WTC11 (cell line): ENCODE measurements around the gene HLA-A. TPM values are rescaled to one million over a fixed set of nuclear protein-coding genes. Genes with fewer than 3 reads are reported as not detected.

Experiments
- ATAC-seq: fragments of 200-7000 bp; cut with Tn5 transposase; 2 replicates; pipeline ENCODE4 v1.10.0; 2021; ENCODE audit warnings: mild to moderate bottlenecking, moderate library complexity
- CTCF ChIA-PET: fragments of 300-600 bp; sonication (Branson Sonifier 250); formaldehyde crosslinking; loops from one replicate; lab custom pipeline; 2021; ENCODE audit warnings: antibody characterized with exemption; lab: Charles Lee
- POLR2A ChIA-PET: fragments of 350-600 bp; sonication (Branson Sonifier 250); formaldehyde crosslinking; loops from one replicate; lab custom pipeline; 2021; ENCODE audit warnings: antibody characterized with exemption; lab: Charles Lee
- DNase-seq: peaks from one replicate; pipeline ENCODE4 v3.0.0; 2021; ENCODE audit warnings: low spot score
- H3K27ac Mint-ChIP-seq: 2 replicates; pipeline ENCODE4 v1.8.0; 2021; ENCODE audit warnings: mixed read lengths
- H3K27me3 Mint-ChIP-seq: 2 replicates; pipeline ENCODE4 v1.8.0; 2021; ENCODE audit warnings: low read depth, mild to moderate bottlenecking, moderate library complexity, mixed read lengths
- H3K36me3 Mint-ChIP-seq: 2 replicates; pipeline ENCODE4 v1.8.0; 2021; ENCODE audit warnings: mixed read lengths
- H3K4me1 Mint-ChIP-seq: 2 replicates; pipeline ENCODE4 v1.8.0; 2022; ENCODE audit warnings: mixed read lengths
- H3K4me3 Mint-ChIP-seq: 2 replicates; pipeline ENCODE4 v1.8.0; 2021; ENCODE audit warnings: mild to moderate bottlenecking, moderate library complexity, mixed read lengths
- H3K9me3 Mint-ChIP-seq: 2 replicates; pipeline ENCODE4 v1.8.0; 2021; ENCODE audit warnings: mixed read lengths
- ATF1 ChIP-seq: sonication (generic); formaldehyde crosslinking; IDR thresholded peaks from 2 replicates; pipeline ENCODE4 v1.8.1; 2023; ENCODE audit warnings: mild to moderate bottlenecking, moderate library complexity, missing genetic modification reagents
- CREB1 ChIP-seq: sonication (generic); formaldehyde crosslinking; IDR thresholded peaks from 2 replicates; pipeline ENCODE4 v1.8.0; 2023; ENCODE audit warnings: mild to moderate bottlenecking, missing genetic modification reagents
- ERG ChIP-seq: fragments of 250-450 bp; sonication (Bioruptor Pico); IDR thresholded peaks from 2 replicates; pipeline ENCODE4 v1.8.0; 2021; ENCODE audit warnings: mild to moderate bottlenecking
- FOXJ3 ChIP-seq: sonication (generic); formaldehyde crosslinking; IDR thresholded peaks from 2 replicates; pipeline ENCODE4 v1.9.0; 2021; ENCODE audit warnings: missing genetic modification reagents, mild to moderate bottlenecking, borderline replicate concordance
- GRHL2 ChIP-seq: fragments of 250-450 bp; sonication (Bioruptor Pico); IDR thresholded peaks from 2 replicates; pipeline ENCODE4 v1.8.0; 2022; ENCODE audit warnings: mild to moderate bottlenecking, moderate library complexity; ENCODE audit not compliant: insufficient replicate concordance, severe bottlenecking
- HMGXB4 ChIP-seq: sonication (generic); formaldehyde crosslinking; IDR thresholded peaks from 2 replicates; pipeline ENCODE4 v1.8.1; 2023; ENCODE audit warnings: mild to moderate bottlenecking, moderate library complexity, missing genetic modification reagents
- MYBL2 ChIP-seq: sonication (generic); formaldehyde crosslinking; IDR thresholded peaks from 2 replicates; pipeline ENCODE4 v1.8.1; 2023; ENCODE audit warnings: mild to moderate bottlenecking, moderate library complexity, missing genetic modification reagents
- USF2 ChIP-seq: sonication (generic); formaldehyde crosslinking; IDR thresholded peaks from 2 replicates; pipeline ENCODE4 v1.8.1; 2023; ENCODE audit warnings: mild to moderate bottlenecking, missing genetic modification reagents, moderate library complexity
- ZNF121 ChIP-seq: sonication (generic); formaldehyde crosslinking; IDR thresholded peaks from 2 replicates; pipeline ENCODE4 v1.8.0; 2023; ENCODE audit warnings: missing genetic modification reagents
- ZNF396 ChIP-seq: fragments of 250-450 bp; sonication (Bioruptor Pico); IDR thresholded peaks from 2 replicates; pipeline ENCODE4 v1.8.0; 2021; ENCODE audit warnings: mild to moderate bottlenecking, moderate library complexity, borderline replicate concordance
- ZNF416 ChIP-seq: fragments of 250-450 bp; sonication (Bioruptor Pico); IDR thresholded peaks from 2 replicates; pipeline ENCODE4 v1.9.0; 2021; ENCODE audit warnings: mild to moderate bottlenecking, inconsistent platforms
- ZNF423 ChIP-seq: fragments of 250-450 bp; sonication (Bioruptor Pico); IDR thresholded peaks from 2 replicates; pipeline ENCODE4 v2.1.2; 2022; ENCODE audit warnings: mild to moderate bottlenecking, moderate library complexity
- ZSCAN18 ChIP-seq: fragments of 250-450 bp; sonication (Bioruptor Pico); IDR thresholded peaks from 2 replicates; pipeline ENCODE4 v2.1.2; 2022; ENCODE audit warnings: mild to moderate bottlenecking, moderate library complexity
- total RNA-seq: library from RNA; stranded (reverse); gene quantifications from 3 replicates; pipeline ENCODE4 v1.2.3, GENCODE V29; 2021
- TF ChIP-seq, protein P1 (sequence below): sonication (generic); formaldehyde crosslinking; IDR thresholded peaks from 2 replicates; pipeline ENCODE4 v1.8.1; 2023; ENCODE audit warnings: mild to moderate bottlenecking, missing genetic modification reagents
- TF ChIP-seq, protein P2 (sequence below): sonication (generic); formaldehyde crosslinking; IDR thresholded peaks from 2 replicates; pipeline ENCODE4 v1.8.1; 2023; ENCODE audit warnings: mild to moderate bottlenecking, missing genetic modification reagents, borderline replicate concordance
- TF ChIP-seq, protein P3 (sequence below): sonication (generic); formaldehyde crosslinking; IDR thresholded peaks from 2 replicates; pipeline ENCODE4 v1.8.1; 2022; ENCODE audit warnings: low read depth, missing genetic modification reagents, borderline replicate concordance

The HLA-A gene
- total RNA-seq, 1 experiment from 2014 or later: 93.2 TPM

DNA sequence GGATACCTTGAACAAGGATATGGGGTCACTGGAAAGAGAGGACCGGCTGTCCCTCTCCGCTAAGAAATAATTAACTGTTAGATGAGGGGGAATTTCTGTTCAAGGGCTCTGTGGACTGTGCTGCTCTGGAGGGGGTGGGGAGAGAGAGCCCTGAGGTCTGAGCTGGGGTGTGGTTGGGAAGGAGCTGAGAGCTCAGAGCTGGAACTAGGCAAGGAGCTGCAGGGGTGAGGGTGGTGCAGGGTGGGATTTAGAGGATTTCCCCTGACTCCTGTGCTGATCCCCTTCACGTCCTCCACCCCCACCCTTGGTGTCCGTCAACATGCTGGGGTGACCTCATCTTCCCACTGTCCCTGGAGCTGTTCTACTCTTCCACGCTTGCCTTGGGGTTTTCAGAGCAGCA is 52.5 kb downstream of the HLA-A start (continued):
- TF ChIP-seq USF2 (CRISPR knock-in tag): no peak
- TF ChIP-seq MYBL2: no peak
- no peak for TF ChIP-seq CREB1
- no peak for TF ChIP-seq ZNF423 (CRISPR knock-in tag)
- no peak for TF ChIP-seq ZSCAN18 (CRISPR knock-in tag)
- no peak for TF ChIP-seq ATF1 (CRISPR knock-in tag)
- no peak for TF ChIP-seq ZNF121 (CRISPR knock-in tag)
- TF ChIP-seq, protein P1, sequence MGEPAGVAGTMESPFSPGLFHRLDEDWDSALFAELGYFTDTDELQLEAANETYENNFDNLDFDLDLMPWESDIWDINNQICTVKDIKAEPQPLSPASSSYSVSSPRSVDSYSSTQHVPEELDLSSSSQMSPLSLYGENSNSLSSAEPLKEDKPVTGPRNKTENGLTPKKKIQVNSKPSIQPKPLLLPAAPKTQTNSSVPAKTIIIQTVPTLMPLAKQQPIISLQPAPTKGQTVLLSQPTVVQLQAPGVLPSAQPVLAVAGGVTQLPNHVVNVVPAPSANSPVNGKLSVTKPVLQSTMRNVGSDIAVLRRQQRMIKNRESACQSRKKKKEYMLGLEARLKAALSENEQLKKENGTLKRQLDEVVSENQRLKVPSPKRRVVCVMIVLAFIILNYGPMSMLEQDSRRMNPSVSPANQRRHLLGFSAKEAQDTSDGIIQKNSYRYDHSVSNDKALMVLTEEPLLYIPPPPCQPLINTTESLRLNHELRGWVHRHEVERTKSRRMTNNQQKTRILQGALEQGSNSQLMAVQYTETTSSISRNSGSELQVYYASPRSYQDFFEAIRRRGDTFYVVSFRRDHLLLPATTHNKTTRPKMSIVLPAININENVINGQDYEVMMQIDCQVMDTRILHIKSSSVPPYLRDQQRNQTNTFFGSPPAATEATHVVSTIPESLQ: no peak
- TF ChIP-seq HMGXB4 (CRISPR knock-in tag): no peak
- TF ChIP-seq, protein P2, sequence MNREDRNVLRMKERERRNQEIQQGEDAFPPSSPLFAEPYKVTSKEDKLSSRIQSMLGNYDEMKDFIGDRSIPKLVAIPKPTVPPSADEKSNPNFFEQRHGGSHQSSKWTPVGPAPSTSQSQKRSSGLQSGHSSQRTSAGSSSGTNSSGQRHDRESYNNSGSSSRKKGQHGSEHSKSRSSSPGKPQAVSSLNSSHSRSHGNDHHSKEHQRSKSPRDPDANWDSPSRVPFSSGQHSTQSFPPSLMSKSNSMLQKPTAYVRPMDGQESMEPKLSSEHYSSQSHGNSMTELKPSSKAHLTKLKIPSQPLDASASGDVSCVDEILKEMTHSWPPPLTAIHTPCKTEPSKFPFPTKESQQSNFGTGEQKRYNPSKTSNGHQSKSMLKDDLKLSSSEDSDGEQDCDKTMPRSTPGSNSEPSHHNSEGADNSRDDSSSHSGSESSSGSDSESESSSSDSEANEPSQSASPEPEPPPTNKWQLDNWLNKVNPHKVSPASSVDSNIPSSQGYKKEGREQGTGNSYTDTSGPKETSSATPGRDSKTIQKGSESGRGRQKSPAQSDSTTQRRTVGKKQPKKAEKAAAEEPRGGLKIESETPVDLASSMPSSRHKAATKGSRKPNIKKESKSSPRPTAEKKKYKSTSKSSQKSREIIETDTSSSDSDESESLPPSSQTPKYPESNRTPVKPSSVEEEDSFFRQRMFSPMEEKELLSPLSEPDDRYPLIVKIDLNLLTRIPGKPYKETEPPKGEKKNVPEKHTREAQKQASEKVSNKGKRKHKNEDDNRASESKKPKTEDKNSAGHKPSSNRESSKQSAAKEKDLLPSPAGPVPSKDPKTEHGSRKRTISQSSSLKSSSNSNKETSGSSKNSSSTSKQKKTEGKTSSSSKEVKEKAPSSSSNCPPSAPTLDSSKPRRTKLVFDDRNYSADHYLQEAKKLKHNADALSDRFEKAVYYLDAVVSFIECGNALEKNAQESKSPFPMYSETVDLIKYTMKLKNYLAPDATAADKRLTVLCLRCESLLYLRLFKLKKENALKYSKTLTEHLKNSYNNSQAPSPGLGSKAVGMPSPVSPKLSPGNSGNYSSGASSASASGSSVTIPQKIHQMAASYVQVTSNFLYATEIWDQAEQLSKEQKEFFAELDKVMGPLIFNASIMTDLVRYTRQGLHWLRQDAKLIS (CRISPR knock-in tag): no peak
- no peak for TF ChIP-seq ZNF416 (CRISPR knock-in tag)
- TF ChIP-seq, all 79 proteins: peak for 0

DNA sequence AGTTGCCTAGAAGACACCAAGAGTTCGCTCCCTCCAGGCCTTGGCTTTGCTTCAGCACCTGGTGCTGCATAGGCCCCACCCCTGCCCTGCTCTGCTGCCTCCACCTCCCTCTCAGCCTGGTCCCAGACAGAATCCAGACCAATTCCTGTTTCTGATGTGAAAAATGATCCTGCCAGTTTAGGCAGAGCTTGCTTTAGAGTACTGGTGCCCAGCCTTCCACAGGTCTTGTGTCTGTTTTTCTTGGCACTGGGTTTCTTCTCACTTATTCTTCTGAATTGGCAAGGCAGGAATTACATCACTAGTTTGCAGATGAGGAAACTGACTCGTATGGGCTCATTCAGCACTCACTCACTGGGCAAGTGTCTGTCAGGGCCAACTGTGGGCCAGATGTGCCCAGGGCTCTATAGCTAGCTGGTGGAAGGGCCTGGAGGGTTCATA is 53.0 kb downstream of the HLA-A start:
- TF ChIP-seq, protein P3, sequence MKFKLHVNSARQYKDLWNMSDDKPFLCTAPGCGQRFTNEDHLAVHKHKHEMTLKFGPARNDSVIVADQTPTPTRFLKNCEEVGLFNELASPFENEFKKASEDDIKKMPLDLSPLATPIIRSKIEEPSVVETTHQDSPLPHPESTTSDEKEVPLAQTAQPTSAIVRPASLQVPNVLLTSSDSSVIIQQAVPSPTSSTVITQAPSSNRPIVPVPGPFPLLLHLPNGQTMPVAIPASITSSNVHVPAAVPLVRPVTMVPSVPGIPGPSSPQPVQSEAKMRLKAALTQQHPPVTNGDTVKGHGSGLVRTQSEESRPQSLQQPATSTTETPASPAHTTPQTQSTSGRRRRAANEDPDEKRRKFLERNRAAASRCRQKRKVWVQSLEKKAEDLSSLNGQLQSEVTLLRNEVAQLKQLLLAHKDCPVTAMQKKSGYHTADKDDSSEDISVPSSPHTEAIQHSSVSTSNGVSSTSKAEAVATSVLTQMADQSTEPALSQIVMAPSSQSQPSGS (CRISPR knock-in tag): no peak
- TF ChIP-seq GRHL2 (CRISPR knock-in tag) (no peak), ZNF396 (CRISPR knock-in tag) (no peak), FOXJ3 (CRISPR knock-in tag) (no peak), ERG (CRISPR knock-in tag) (no peak), ZNF416 (CRISPR knock-in tag) (no peak)
- TF ChIP-seq, protein P1: no peak
- H3K9me3 Mint-ChIP-seq: no peaks in the 10 kb centered on the region
- no peak overlapping the region for H3K4me3 Mint-ChIP-seq
- peaks cover 29% of the 10 kb centered on the region for H3K27me3 Mint-ChIP-seq
- no peak overlapping the region for H3K27ac Mint-ChIP-seq
- H3K36me3 Mint-ChIP-seq: no peaks in the 10 kb centered on the region
- ATAC-seq (peak; percentile 28; the same call in 1 of the 2 replicates), DNase-seq (no peak)
- POLR2A ChIA-PET: no interaction called here
- CTCF ChIA-PET: interaction anchor here (1.6 kb wide), 1 partner anchor 147 kb away, joined by 4 read pairs; no protein-coding TSS in a partner anchor
- H3K4me1 Mint-ChIP-seq: no peaks in the 10 kb centered on the region
